Hepatocyte (in vitro differentiated cells): ENCODE measurements around the gene KRT26. TPM values are rescaled to one million over a fixed set of nuclear protein-coding genes. Genes with fewer than 3 reads are reported as not detected.

Experiments used
- DNase-seq: peaks from one replicate; pipeline ENCODE4 v3.0.0-alpha.2; 2016; ENCODE audit warnings: low spot score
- H2AFZ ChIP-seq: fragments of 200-600 bp; sonication (generic); 2 replicates; pipeline ENCODE4 v1.6.0; 2016; ENCODE audit warnings: antibody characterized with exemption, mild to moderate bottlenecking
- H3K27ac ChIP-seq: fragments of 200-600 bp; sonication (generic); 2 replicates; pipeline ENCODE4 v1.5.1; 2016; ENCODE audit warnings: mild to moderate bottlenecking
- H3K27me3 ChIP-seq: fragments of 200-600 bp; sonication (generic); 2 replicates; pipeline ENCODE4 v1.6.1; 2016
- H3K36me3 ChIP-seq: fragments of 200-600 bp; sonication (generic); replicated peaks from 2 replicates; pipeline ENCODE4 v1.5.1; 2016; ENCODE audit warnings: low read depth; ENCODE audit not compliant: insufficient read depth
- H3K4me1 ChIP-seq: fragments of 200-600 bp; sonication (generic); 2 replicates; pipeline ENCODE4 v1.5.1; 2016; ENCODE audit warnings: mild to moderate bottlenecking, moderate library complexity; ENCODE audit not compliant: insufficient read depth
- H3K4me2 ChIP-seq: fragments of 200-600 bp; sonication (generic); 2 replicates; pipeline ENCODE4 v1.6.0; 2016
- H3K4me3 ChIP-seq: fragments of 200-600 bp; sonication (generic); 2 replicates; pipeline ENCODE4 v1.5.1; 2016; ENCODE audit warnings: mild to moderate bottlenecking
- H3K79me2 ChIP-seq: fragments of 200-600 bp; sonication (generic); 2 replicates; pipeline ENCODE4 v1.6.0; 2017; ENCODE audit warnings: mild to moderate bottlenecking
- H3K9me2 ChIP-seq: fragments of 200-600 bp; sonication (generic); replicated peaks from 2 replicates; pipeline ENCODE4 v1.6.0; 2017; ENCODE audit warnings: mild to moderate bottlenecking; ENCODE audit not compliant: insufficient read depth
- H3K9me3 ChIP-seq: fragments of 200-600 bp; sonication (generic); 2 replicates; pipeline ENCODE4 v1.5.1; 2016; ENCODE audit warnings: low read depth, mild to moderate bottlenecking
- H4K20me1 ChIP-seq: fragments of 200-600 bp; sonication (generic); 2 replicates; pipeline ENCODE4 v1.6.0; 2016; ENCODE audit warnings: mild to moderate bottlenecking; ENCODE audit not compliant: insufficient read depth, poor library complexity, severe bottlenecking
- EZH2 ChIP-seq: fragments of 200-600 bp; sonication (generic); IDR thresholded peaks from 2 replicates; pipeline ENCODE4 v1.6.1; 2016; ENCODE audit warnings: antibody characterized with exemption, mild to moderate bottlenecking, borderline replicate concordance
- EZH2phosphoT487 ChIP-seq: fragments of 200-600 bp; sonication (generic); IDR thresholded peaks from one replicate; pipeline ENCODE4 v1.6.1; 2018; ENCODE audit warnings: antibody characterized with exemption, mild to moderate bottlenecking, low read depth, moderate library complexity; ENCODE audit not compliant: unreplicated experiment, severe bottlenecking
- WGBS: methylation state at CpG from one replicate; pipeline ENCODE4 v1.1.6; 2016; ENCODE audit warnings: low lambda C conversion rate; ENCODE audit errors: missing lambda C conversion rate; 5-methylcytosine and 5-hydroxymethylcytosine counted together
- polyA plus RNA-seq: library from polyadenylated mRNA; unstranded; fragments of >200 nt; fragmentation: Nextera tagmentation; extraction: Ambion mirVana; gene quantifications from 2 replicates; pipeline ENCODE4 v1.2.1, GENCODE V29; 2016
- total RNA-seq: library from RNA; depleted of rRNA; stranded (reverse); fragments of >200 nt; gene quantifications from 2 replicates; pipeline ENCODE4 v1.2.3, GENCODE V29; 2014
- TF ChIP-seq, protein P1 (sequence below): fragments of 200-600 bp; sonication (generic); IDR thresholded peaks from 2 replicates; pipeline ENCODE4 v1.5.1; 2016; ENCODE audit warnings: antibody characterized with exemption, mild to moderate bottlenecking; ENCODE audit not compliant: poor library complexity

KRT26 gene
- total and polyA plus RNA-seq, 2 experiments from 2014 or later, result not detected

DNA sequence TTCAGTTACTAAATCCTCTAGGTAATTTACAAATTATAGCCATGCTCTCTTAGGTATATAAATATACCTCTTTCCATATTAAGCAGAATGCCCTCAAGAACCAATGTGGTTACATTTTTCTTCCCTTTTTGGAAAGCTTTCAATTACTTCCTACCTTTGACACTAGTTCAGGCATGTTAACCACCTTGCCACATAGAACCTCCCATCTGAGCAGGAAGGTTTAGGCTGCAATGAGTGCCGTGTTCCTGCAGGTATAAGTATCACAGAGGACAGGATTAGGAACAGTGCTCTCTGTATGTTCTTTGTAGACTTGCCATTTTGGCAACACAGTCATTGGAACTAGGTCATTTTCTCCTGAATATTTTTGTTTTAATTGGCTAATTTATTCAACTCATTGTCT is 37.0 kb downstream of the KRT26 start:
- Histone ChIP-seq H3K36me3 (no peaks in the 10 kb centered on the region), H3K4me2 (no peak overlapping the region), H2AFZ (no peak overlapping the region), H3K9me2 (no peaks in the 10 kb centered on the region), H3K79me2 (no peaks in the 10 kb centered on the region), H3K4me3 (no peak overlapping the region), H3K9me3 (no peaks in the 10 kb centered on the region), H3K27ac (no peak overlapping the region), H3K27me3 (peaks cover 5% of the 10 kb centered on the region), H3K4me1 (no peaks in the 10 kb centered on the region), H4K20me1 (no peaks in the 10 kb centered on the region)
- TF ChIP-seq EZH2phosphoT487 (no peak), EZH2 (no peak)
- TF ChIP-seq, protein P1, sequence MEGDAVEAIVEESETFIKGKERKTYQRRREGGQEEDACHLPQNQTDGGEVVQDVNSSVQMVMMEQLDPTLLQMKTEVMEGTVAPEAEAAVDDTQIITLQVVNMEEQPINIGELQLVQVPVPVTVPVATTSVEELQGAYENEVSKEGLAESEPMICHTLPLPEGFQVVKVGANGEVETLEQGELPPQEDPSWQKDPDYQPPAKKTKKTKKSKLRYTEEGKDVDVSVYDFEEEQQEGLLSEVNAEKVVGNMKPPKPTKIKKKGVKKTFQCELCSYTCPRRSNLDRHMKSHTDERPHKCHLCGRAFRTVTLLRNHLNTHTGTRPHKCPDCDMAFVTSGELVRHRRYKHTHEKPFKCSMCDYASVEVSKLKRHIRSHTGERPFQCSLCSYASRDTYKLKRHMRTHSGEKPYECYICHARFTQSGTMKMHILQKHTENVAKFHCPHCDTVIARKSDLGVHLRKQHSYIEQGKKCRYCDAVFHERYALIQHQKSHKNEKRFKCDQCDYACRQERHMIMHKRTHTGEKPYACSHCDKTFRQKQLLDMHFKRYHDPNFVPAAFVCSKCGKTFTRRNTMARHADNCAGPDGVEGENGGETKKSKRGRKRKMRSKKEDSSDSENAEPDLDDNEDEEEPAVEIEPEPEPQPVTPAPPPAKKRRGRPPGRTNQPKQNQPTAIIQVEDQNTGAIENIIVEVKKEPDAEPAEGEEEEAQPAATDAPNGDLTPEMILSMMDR, result no peak
- no peak for DNase-seq
- WGBS, result 100% methylated on average over 1 of the region's 1 CpG

DNA sequence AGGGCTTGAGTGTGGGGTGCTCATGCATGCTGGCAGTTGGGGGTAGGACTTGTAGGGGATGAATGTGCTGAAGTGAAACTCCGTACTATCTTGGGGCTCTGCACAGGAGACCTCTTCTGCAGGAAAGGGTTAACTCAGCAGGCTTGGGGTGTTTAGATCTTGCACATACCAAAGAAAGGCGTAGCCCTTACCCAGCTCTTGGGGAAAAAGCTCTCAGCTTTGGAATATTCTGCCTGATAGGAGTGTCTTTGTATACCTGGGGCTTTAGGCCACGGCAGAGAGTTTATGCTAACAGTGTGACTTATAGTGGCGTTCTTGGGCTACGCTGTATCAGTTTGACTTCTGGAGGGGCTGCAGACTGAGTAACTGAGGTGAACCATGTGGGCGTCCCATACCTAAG is 38.0 kb downstream of the KRT26 start:
- Histone ChIP-seq H3K4me2 (no peak overlapping the region), H3K79me2 (no peaks in the 10 kb centered on the region), H4K20me1 (no peaks in the 10 kb centered on the region), H3K36me3 (no peaks in the 10 kb centered on the region), H3K27me3 (peaks cover 5% of the 10 kb centered on the region), H3K4me1 (no peaks in the 10 kb centered on the region), H3K9me2 (no peaks in the 10 kb centered on the region), H3K27ac (no peak overlapping the region), H3K9me3 (no peaks in the 10 kb centered on the region), H3K4me3 (no peak overlapping the region), H2AFZ (no peak overlapping the region)
- TF ChIP-seq, protein P1, result no peak
- TF ChIP-seq EZH2phosphoT487 (no peak), EZH2 (no peak)
- 84% methylated on average over 6 of the region's 6 CpGs for WGBS
- no peak for DNase-seq

DNA sequence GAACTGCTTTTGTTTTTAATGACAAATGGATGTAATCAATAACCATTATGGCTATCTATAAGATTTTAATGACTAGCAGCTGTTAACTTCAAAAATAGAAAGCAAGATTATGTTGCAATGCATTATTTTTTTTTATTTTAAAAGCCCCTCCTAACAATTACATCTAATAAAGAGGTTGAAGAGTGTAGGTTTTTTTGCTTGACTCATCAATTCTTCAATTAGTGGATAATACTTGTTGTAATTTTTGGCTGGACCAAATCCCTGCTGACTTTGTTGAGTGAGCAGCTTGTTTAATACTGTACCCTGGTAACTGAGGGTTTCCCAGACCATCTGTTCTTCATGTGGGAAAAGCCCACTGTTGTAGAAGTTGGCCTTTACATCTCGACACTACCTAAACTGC is 41.0 kb downstream of the KRT26 start:
- H3K27me3 ChIP-seq, result peaks cover 5% of the 10 kb centered on the region
- H3K79me2 ChIP-seq, result no peaks in the 10 kb centered on the region
- H3K4me2 ChIP-seq, result no peak overlapping the region
- no peaks in the 10 kb centered on the region for H3K9me3 ChIP-seq
- H3K27ac ChIP-seq, result no peak overlapping the region
- H2AFZ ChIP-seq, result no peak overlapping the region
- no peak for TF ChIP-seq EZH2phosphoT487
- no peaks in the 10 kb centered on the region for H3K4me1 ChIP-seq
- no peaks in the 10 kb centered on the region for H3K9me2 ChIP-seq
- H4K20me1 ChIP-seq, result no peaks in the 10 kb centered on the region
- H3K4me3 ChIP-seq, result no peak overlapping the region
- 91% methylated on average over 1 of the region's 1 CpG for WGBS
- no peak for DNase-seq
- no peaks in the 10 kb centered on the region for H3K36me3 ChIP-seq

DNA sequence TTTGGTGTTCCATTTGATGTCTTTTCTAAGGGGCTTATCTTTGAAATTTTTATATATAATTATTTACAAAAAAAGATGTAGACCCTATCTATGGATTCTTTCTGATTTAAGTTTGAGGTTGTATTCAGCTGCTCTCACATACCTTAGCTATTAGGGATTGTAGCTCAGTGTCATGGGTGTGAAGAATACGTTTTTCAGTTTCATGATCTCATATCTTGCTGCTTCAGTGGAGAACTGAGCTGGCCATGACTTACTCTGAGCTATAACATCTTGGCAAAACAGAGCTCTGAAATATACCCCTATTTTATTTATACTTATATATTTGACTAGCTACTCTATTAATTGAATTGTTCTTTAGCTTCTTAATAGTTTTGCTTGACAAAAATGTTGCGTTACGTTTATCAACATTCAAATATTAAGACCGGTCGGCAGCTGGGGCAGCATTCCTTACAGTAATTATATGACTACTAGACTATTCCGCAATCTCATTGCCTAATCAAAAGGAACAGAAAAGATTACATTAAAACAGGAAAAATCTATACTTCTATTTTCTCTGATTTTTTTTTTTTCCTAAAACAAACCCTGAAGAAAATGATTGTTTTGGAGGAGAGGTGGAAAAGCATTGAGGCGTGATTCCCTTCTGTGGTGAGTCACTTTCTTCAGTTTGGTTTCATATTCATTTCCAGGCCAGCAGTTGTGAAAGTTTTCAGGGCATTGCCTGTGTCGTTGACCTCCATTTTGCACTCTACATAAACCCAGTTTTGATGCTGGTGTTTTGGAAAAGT is 44.4 kb downstream of the KRT26 start:
- no peak overlapping the region for H3K27ac ChIP-seq
- DNase-seq, result no peak
- H3K36me3 ChIP-seq, result no peaks in the 10 kb centered on the region
- H3K27me3 ChIP-seq, result peaks cover 5% of the 10 kb centered on the region
- H2AFZ ChIP-seq, result no peak overlapping the region
- H3K4me3 ChIP-seq, result no peak overlapping the region
- H4K20me1 ChIP-seq, result no peaks in the 10 kb centered on the region
- no peaks in the 10 kb centered on the region for H3K9me2 ChIP-seq
- TF ChIP-seq EZH2 (no peak), EZH2phosphoT487 (no peak)
- TF ChIP-seq, protein P1, result no peak
- H3K9me3 ChIP-seq, result no peaks in the 10 kb centered on the region
- H3K79me2 ChIP-seq, result no peaks in the 10 kb centered on the region
- WGBS, result 76% methylated on average over 8 of the region's 8 CpGs
- H3K4me2 ChIP-seq, result no peak overlapping the region
- no peaks in the 10 kb centered on the region for H3K4me1 ChIP-seq
